Sigmoid colon (tissue), 7 donors: ENCODE results near the gene ATG4A. TPM values are rescaled to one million over a fixed set of nuclear protein-coding genes. Genes with fewer than 3 reads are reported as not detected.

Source experiments
- DNase-seq: peaks from one replicate; pipeline ENCODE4 v3.0.0-alpha.2; 2019
- H3K27ac ChIP-seq, 4 donors: fragments of 200-600 bp; sonication (generic); one replicate each; pipeline ENCODE4 v1.5.1; 2016 to 2019; ENCODE audit warnings: mild to moderate bottlenecking in 1 of 4
- H3K27me3 ChIP-seq, 3 donors: fragments of 200-600 bp; sonication (generic); one replicate each; pipeline ENCODE4 v1.5.1; 2019; ENCODE audit warnings: mild to moderate bottlenecking in 1 of 3
- H3K36me3 ChIP-seq, 4 donors: fragments of 200-600 bp; sonication (generic); one replicate each; pipeline ENCODE4 v1.5.1; 2016 to 2019
- H3K4me1 ChIP-seq, 4 donors: fragments of 200-600 bp; sonication (generic); one replicate each; pipeline ENCODE4 v1.5.1; 2017 to 2019
- H3K4me3 ChIP-seq, 4 donors: fragments of 200-600 bp; sonication (generic); one replicate each; pipeline ENCODE4 v1.5.1; 2017 to 2019; ENCODE audit warnings: mild to moderate bottlenecking in 2 of 4, moderate library complexity in 1 of 4
- H3K9me3 ChIP-seq, 4 donors: fragments of 200-600 bp in 3 of 4; sonication (generic) in 3 of 4; one replicate each; pipeline versions ENCODE4 v1.5.1 to v1.6.1; 2013 to 2019
- CTCF ChIP-seq, 4 experiments: fragments of 450-650 bp in 3 of 4; fragments of 200-600 bp in 1 of 4; IDR thresholded peaks; one replicate each; pipeline ENCODE4 v1.5.1; 2016 to 2019; ENCODE audit warnings: antibody characterized with exemption in 4 of 4, mild to moderate bottlenecking in 3 of 4, moderate library complexity in 2 of 4
- EP300 ChIP-seq, 4 donors: sonication (generic); formaldehyde crosslinking; IDR thresholded peaks; one replicate each; pipeline ENCODE4 v1.6.1; 2017; ENCODE audit warnings: antibody characterized with exemption in 4 of 4
- POLR2A ChIP-seq, 2 donors: fragments of 450-650 bp; IDR thresholded peaks; one replicate each; pipeline ENCODE4 v1.6.1; 2016; ENCODE audit warnings: antibody characterized with exemption in 2 of 2, mild to moderate bottlenecking in 2 of 2, moderate library complexity in 2 of 2
- POLR2AphosphoS5 ChIP-seq, 4 donors: sonication (generic); formaldehyde crosslinking; IDR thresholded peaks; one replicate each; pipeline ENCODE4 v1.6.1; 2017; ENCODE audit warnings: antibody characterized with exemption in 4 of 4
- WGBS, 2 donors: extraction: QIAGEN DNeasy Blood & Tissue Kit; methylation state at CpG; one replicate each; pipeline ENCODE4 v1.1.7; 2013; 5-methylcytosine and 5-hydroxymethylcytosine counted together
- intact Hi-C: fragments of 100-400 bp; cut with DNase I; formaldehyde crosslinking; loops from one replicate; pipeline ENCODE4 v1.15.1; 2023
- polyA plus RNA-seq, 3 donors: library from polyadenylated mRNA; stranded (reverse); fragments of 200-250 nt; gene quantifications; one replicate each; pipeline ENCODE4 v1.2.3, GENCODE V29; 2013
- total RNA-seq, 4 donors: library from RNA; depleted of rRNA; stranded (reverse); fragments of >200 nt; gene quantifications; one replicate each; pipeline ENCODE4 v1.1.0, GENCODE V29; 2016
- donor health status: healthy with polysubstance abuse.
- donor health status: Bipolar disorder and iron deficiency.
- donor health status: healthy.

ATG4A gene
- total and polyA plus RNA-seq, 7 donors: 5.0 to 38.6 (median 14.3) TPM

GRCh38 chrX:108177351-108178142 is 86.0 kb downstream of the ATG4A start:
- Histone ChIP-seq H3K36me3 (no peaks in the 10 kb centered on the region), H3K9me3 (no peaks in the 10 kb centered on the region), H3K27ac (peak overlapping the region in 1 of 4 donors; percentile 3), H3K4me3 (no peak overlapping the region), H3K4me1 (no peaks in the 10 kb centered on the region), H3K27me3 (no peaks in the 10 kb centered on the region)
- TF ChIP-seq POLR2AphosphoS5 (IDR thresholded peaks at IDR 0.05): no peak
- TF ChIP-seq EP300 (IDR thresholded peaks at IDR 0.05): no peak
- no peak for TF ChIP-seq POLR2A (IDR thresholded peaks at IDR 0.05)
- no peak for TF ChIP-seq CTCF (IDR thresholded peaks at IDR 0.05)
- DNase-seq: no peak
- 93 to 94% methylated on average over 8 of the region's 8 CpGs for WGBS, 2 donors
- intact Hi-C loops: no loop called here

- H3K4me1 ChIP-seq: no peaks in the 10 kb centered on the region
- H3K9me3 ChIP-seq: no peaks in the 10 kb centered on the region
- DNase-seq: no peak
- H3K4me3 ChIP-seq: no peak overlapping the region
- H3K27me3 ChIP-seq: no peaks in the 10 kb centered on the region
- H3K36me3 ChIP-seq: no peaks in the 10 kb centered on the region
- TF ChIP-seq POLR2A (IDR thresholded peaks at IDR 0.05): no peak
- TF ChIP-seq EP300 (IDR thresholded peaks at IDR 0.05): no peak
- no peak for TF ChIP-seq CTCF (IDR thresholded peaks at IDR 0.05)
- TF ChIP-seq POLR2AphosphoS5 (IDR thresholded peaks at IDR 0.05): no peak
- intact Hi-C loops: no loop called here
- 85 to 89% methylated on average over 7 of the region's 7 CpGs for WGBS, 2 donors
- H3K27ac ChIP-seq: peak overlapping the region in 1 of 4 donors; percentile 3
Observed at GRCh38 chrX:108178143-108178498, 86.5 kb downstream of the ATG4A start.

GRCh38 chrX:108186811-108187210 is 95.2 kb downstream of the ATG4A start:
- H3K27ac ChIP-seq: no peak overlapping the region
- no peaks in the 10 kb centered on the region for H3K4me1 ChIP-seq
- 45 to 66% methylated on average over 4 of the region's 4 CpGs for WGBS, 2 donors
- no peaks in the 10 kb centered on the region for H3K27me3 ChIP-seq
- no peaks in the 10 kb centered on the region for H3K9me3 ChIP-seq
- TF ChIP-seq POLR2A (IDR thresholded peaks at IDR 0.05) (no peak), EP300 (IDR thresholded peaks at IDR 0.05) (no peak), CTCF (IDR thresholded peaks at IDR 0.05) (no peak), POLR2AphosphoS5 (IDR thresholded peaks at IDR 0.05) (no peak)
- no peak overlapping the region for H3K4me3 ChIP-seq
- no peak for DNase-seq
- H3K36me3 ChIP-seq: no peaks in the 10 kb centered on the region
- intact Hi-C loops: no loop called here

- Histone ChIP-seq H3K9me3 (no peaks in the 10 kb centered on the region), H3K27me3 (peaks cover 0 to 3% (median 0%) of the 10 kb centered on the region in 3 donors), H3K36me3 (no peaks in the 10 kb centered on the region), H3K4me1 (no peaks in the 10 kb centered on the region), H3K27ac (peak overlapping the region in 1 of 4 donors; percentile 43), H3K4me3 (no peak overlapping the region)
- no peak for DNase-seq
- intact Hi-C loops: no loop called here
- WGBS, 2 donors: 76 to 95% methylated on average over 1 of the region's 1 CpG
- TF ChIP-seq POLR2A (IDR thresholded peaks at IDR 0.05) (no peak), EP300 (IDR thresholded peaks at IDR 0.05) (no peak), CTCF (IDR thresholded peaks at IDR 0.05) (no peak), POLR2AphosphoS5 (IDR thresholded peaks at IDR 0.05) (no peak)
Observed at GRCh38 chrX:108198420-108198819, 106.8 kb downstream of the ATG4A start.
